HepG2 (cell line): ENCODE measurements around the gene EEF1AKMT3. TPM values are rescaled to one million over a fixed set of nuclear protein-coding genes. Genes with fewer than 3 reads are reported as not detected.

Experiments used
- ASH2L ChIP-seq: fragments of 300-600, 200-600 bp; sonication (generic); IDR thresholded peaks from 2 replicates; pipeline ENCODE4 v1.7.0; 2017; ENCODE audit warnings: low read depth, mild to moderate bottlenecking, moderate library complexity, mixed read lengths, low read length; ENCODE audit not compliant: insufficient read length
- ESRRA ChIP-seq: sonication (generic); formaldehyde crosslinking; IDR thresholded peaks from 2 replicates; pipeline ENCODE4 v1.5.1; 2020; ENCODE audit warnings: mild to moderate bottlenecking, low read depth, missing genetic modification reagents
- FOXM1 ChIP-seq: sonication (generic); formaldehyde crosslinking; IDR thresholded peaks from 2 replicates; pipeline ENCODE4 v1.5.0; 2020; ENCODE audit warnings: missing genetic modification reagents
- GABPB1 ChIP-seq: IDR thresholded peaks from 2 replicates; pipeline ENCODE4 v1.6.1; 2016; ENCODE audit warnings: mild to moderate bottlenecking, missing genetic modification reagents, moderate library complexity, missing compliant biosample characterization
- HNRNPK ChIP-seq: fragments of 200-400 bp; formaldehyde crosslinking; IDR thresholded peaks from 2 replicates; pipeline ENCODE4 v1.6.1; 2018; ENCODE audit warnings: low read length, low read depth, moderate library complexity, mild to moderate bottlenecking; ENCODE audit not compliant: poor library complexity, severe bottlenecking
- KAT8 ChIP-seq: IDR thresholded peaks from 2 replicates; pipeline ENCODE4 v1.6.1; 2016; ENCODE audit warnings: missing genetic modification reagents, missing compliant biosample characterization
- KMT2A ChIP-seq: sonication (generic); formaldehyde crosslinking; IDR thresholded peaks from 2 replicates; pipeline ENCODE4 v1.4.0; 2020; ENCODE audit warnings: missing genetic modification reagents
- MBNL3 ChIP-seq: fragments of 250-450 bp; sonication (Bioruptor Pico); conservative IDR thresholded peaks from 2 replicates; pipeline ENCODE4 v1.8.0; 2022; ENCODE audit warnings: mild to moderate bottlenecking, inconsistent platforms
- MLXIP ChIP-seq: sonication (generic); formaldehyde crosslinking; IDR thresholded peaks from 2 replicates; pipeline ENCODE4 v1.9.0; 2021; ENCODE audit warnings: missing genetic modification reagents, borderline replicate concordance
- PCBP1 ChIP-seq: fragments of 200-400 bp; formaldehyde crosslinking; IDR thresholded peaks from 2 replicates; pipeline ENCODE4 v1.6.1; 2017; ENCODE audit warnings: mild to moderate bottlenecking, low read depth, low read length, borderline replicate concordance
- RARA ChIP-seq: IDR thresholded peaks from 2 replicates; pipeline ENCODE4 v1.6.1; 2016; ENCODE audit warnings: missing genetic modification reagents, missing compliant biosample characterization
- SMARCE1 ChIP-seq: fragments of 450-650 bp; IDR thresholded peaks from 2 replicates; pipeline ENCODE4 v1.6.1; 2017; ENCODE audit warnings: borderline replicate concordance
- SOX13 ChIP-seq, 3 experiments: fragments of 450-650 bp in 1 of 3; sonication (generic) in 1 of 3; formaldehyde crosslinking in 1 of 3; IDR thresholded peaks in 2 of 3; conservative IDR thresholded peaks in 1 of 3; 2 replicates each; pipeline versions ENCODE4 v1.5.0 to v1.6.1; 2016 to 2020; ENCODE audit warnings: antibody characterized with exemption in 1 of 3, mild to moderate bottlenecking in 1 of 3, missing compliant biosample characterization in 1 of 3, missing genetic modification reagents in 1 of 3, moderate library complexity in 1 of 3
- SP1 ChIP-seq, 2 experiments: fragments of 450-650 bp in 1 of 2; sonication (generic) in 1 of 2; formaldehyde crosslinking in 1 of 2; IDR thresholded peaks; 2 replicates each; pipeline versions ENCODE4 v1.4.0 to v1.6.1; 2016 to 2020; ENCODE audit warnings: missing genetic modification reagents in 1 of 2
- SPEN ChIP-seq: sonication (generic); formaldehyde crosslinking; IDR thresholded peaks from 2 replicates; pipeline ENCODE4 v1.5.1; 2020; ENCODE audit warnings: low read depth, mild to moderate bottlenecking, missing genetic modification reagents
- SRF ChIP-seq: IDR thresholded peaks from 2 replicates; pipeline ENCODE4 v1.6.1; 2011; ENCODE audit warnings: mild to moderate bottlenecking, low read depth, low read length, moderate library complexity
- SSRP1 ChIP-seq: IDR thresholded peaks from 2 replicates; pipeline ENCODE4 v1.6.1; 2016; ENCODE audit warnings: control low read depth
- ZMYM4 ChIP-seq: sonication (generic); formaldehyde crosslinking; IDR thresholded peaks from 2 replicates; pipeline ENCODE4 v1.8.1; 2023; ENCODE audit warnings: mild to moderate bottlenecking, missing genetic modification reagents
- ZNF205 ChIP-seq: IDR thresholded peaks from 2 replicates; pipeline ENCODE4 v1.6.1; 2018; ENCODE audit warnings: missing biosample characterization, missing genetic modification reagents
- ZNF280D ChIP-seq: sonication (generic); formaldehyde crosslinking; IDR thresholded peaks from 2 replicates; pipeline ENCODE4 v1.5.1; 2020; ENCODE audit warnings: mild to moderate bottlenecking, missing genetic modification reagents
- ZNF652 ChIP-seq: IDR thresholded peaks from 2 replicates; pipeline ENCODE4 v1.6.1; 2016; ENCODE audit warnings: low read depth, borderline replicate concordance
- ZNF788 ChIP-seq: sonication (generic); formaldehyde crosslinking; IDR thresholded peaks from 2 replicates; pipeline ENCODE4 v1.5.0; 2020; ENCODE audit warnings: mild to moderate bottlenecking, missing genetic modification reagents, borderline replicate concordance
- ZNF841 ChIP-seq: sonication (generic); formaldehyde crosslinking; IDR thresholded peaks from 2 replicates; pipeline ENCODE4 v1.8.1; 2023; ENCODE audit warnings: missing genetic modification reagents, borderline replicate concordance
- polyA plus RNA-seq, 8 experiments: library from polyadenylated mRNA; depleted of rRNA in 3 of 8; stranded (reverse) in 7 of 8; unstranded in 1 of 8; fragments of >200 nt; fragmentation: Illumina TruSeq in 4 of 8; extraction: Trizol in 4 of 8; gene quantifications; 2 replicates each; pipeline versions ENCODE4 v1.2.1 to v1.2.3, GENCODE V29; 2011 to 2016; ENCODE audit warnings: low read depth in 4 of 8, missing spikeins in 1 of 8, mixed read lengths in 1 of 8; ENCODE audit not compliant: insufficient read depth in 1 of 8
- total RNA-seq, 5 experiments: library from RNA; depleted of rRNA; stranded (reverse); fragments of >200 nt; fragmentation: Illumina TruSeq; extraction: Trizol; gene quantifications; 2 replicates each; pipeline ENCODE4 v1.2.3, GENCODE V29; 2016; ENCODE audit warnings: low read depth in 1 of 5
- TF ChIP-seq, protein P1 (sequence below): sonication (generic); formaldehyde crosslinking; IDR thresholded peaks from 2 replicates; pipeline ENCODE4 v1.8.1; 2023; ENCODE audit warnings: mild to moderate bottlenecking, missing genetic modification reagents, borderline replicate concordance

Gene EEF1AKMT3
- total and polyA plus RNA-seq, 2 of the 13 experiments (the other 11 are each of a cell fraction or from before 2014, with no cell fraction given): 4.7 to 11.4 TPM

DNA sequence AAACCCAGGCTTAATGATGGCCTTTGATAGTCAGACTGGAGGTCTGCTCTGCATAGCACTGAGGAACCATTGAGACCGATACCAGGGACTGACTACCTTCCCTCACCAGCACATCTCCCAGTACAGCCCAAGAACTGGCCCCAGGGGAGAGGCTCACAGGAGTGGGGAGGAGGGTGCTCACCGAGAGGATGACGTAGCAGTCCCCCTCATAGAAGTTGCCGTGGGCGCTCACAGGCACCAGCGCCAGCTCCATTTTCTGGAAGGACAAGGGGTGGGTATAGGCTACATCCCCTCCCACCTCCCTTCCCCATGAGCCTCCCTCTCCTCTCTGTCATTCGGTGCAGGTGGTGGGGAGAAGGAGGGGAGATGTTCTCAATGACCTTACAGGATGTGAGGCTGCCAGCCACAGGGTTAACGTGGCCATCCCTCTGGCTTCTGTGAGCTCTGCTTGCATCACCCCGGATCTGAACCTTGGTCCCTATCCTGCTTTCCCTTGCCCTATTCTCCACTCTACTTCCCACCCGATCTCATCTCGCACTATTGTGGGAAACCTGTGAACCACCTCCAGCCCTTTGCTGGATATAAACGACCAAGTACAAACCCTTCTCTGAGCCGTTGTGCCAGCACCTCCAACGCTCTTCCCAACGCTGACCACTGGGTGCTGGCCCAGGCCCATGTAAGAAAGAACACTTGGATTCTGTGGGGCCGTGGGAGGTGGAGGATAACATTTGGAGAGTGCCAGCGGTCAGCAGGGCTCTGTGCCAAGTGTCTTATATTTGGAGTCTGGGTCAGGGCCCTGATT lies 41.8 kb downstream of the EEF1AKMT3 start (continued):
- TF ChIP-seq RARA (CRISPR knock-in tag): peak; percentile 59
- peak; percentile 43; the same call in 1 of the 2 replicates for TF ChIP-seq KAT8 (CRISPR knock-in tag)
- no peak for TF ChIP-seq SRF
- no peak for TF ChIP-seq ZNF841 (CRISPR knock-in tag)
- TF ChIP-seq ZNF652 (CRISPR knock-in tag): peak; percentile 90
- TF ChIP-seq ZNF205 (CRISPR knock-in tag): no peak
- TF ChIP-seq FOXM1 (CRISPR knock-in tag): no peak
- TF ChIP-seq KMT2A (CRISPR knock-in tag): no peak
- peak; percentile 25 for TF ChIP-seq ASH2L
- TF ChIP-seq SPEN: peak; percentile 53; the same call in 1 of the 2 replicates
- TF ChIP-seq ZNF280D: no peak
- TF ChIP-seq, protein P1, sequence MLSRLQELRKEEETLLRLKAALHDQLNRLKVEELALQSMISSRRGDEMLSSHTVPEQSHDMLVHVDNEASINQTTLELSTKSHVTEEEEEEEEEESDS (CRISPR knock-in tag): no peak
- TF ChIP-seq GABPB1 (CRISPR knock-in tag): peak; percentile 57
- TF ChIP-seq PCBP1: no peak
- TF ChIP-seq HNRNPK: no peak
- no peak for TF ChIP-seq SP1 (IDR thresholded peaks at IDR 0.05)
- no peak for TF ChIP-seq SP1 (CRISPR knock-in tag; IDR thresholded peaks at IDR 0.05)
- no peak for TF ChIP-seq SMARCE1
- TF ChIP-seq MBNL3: no peak
- no peak for TF ChIP-seq MLXIP (CRISPR knock-in tag)
- peak; percentile 33; the same call in 1 of the 2 replicates for TF ChIP-seq ZNF788 (CRISPR knock-in tag)
- TF ChIP-seq SSRP1 (CRISPR knock-in tag): no peak
- 0 out of 2 replicates have a peak, but pooled peaks have one; percentile 19 for TF ChIP-seq ZMYM4 (CRISPR knock-in tag)
- no peak for TF ChIP-seq SOX13 (IDR thresholded peaks at IDR 0.05)
- TF ChIP-seq SOX13 (CRISPR knock-in tag; conservative IDR thresholded peaks at IDR 0.05 in 1 of 2, IDR thresholded peaks at IDR 0.05 in 1 of 2): peak in 1 of 2 experiments; percentile 38; a peak in 1 of 4 replicates
- TF ChIP-seq ESRRA (CRISPR knock-in tag): peak; percentile 66; the same call in 1 of the 2 replicates
